Activated CD8-positive, alpha-beta memory T cell treated with anti-CD3 and anti-CD28 coated beads for 24 hours (primary cell): ENCODE data around the gene MIOS.
"Not testable (repeated sequence)": the region's sequence is repeated elsewhere in the genome, so short reads cannot be mapped to it uniquely, and the experiment has no call there.

Experiments used
- DNase-seq: peaks from one replicate; pipeline ENCODE4 v3.0.0-alpha.2; 2020

MIOS gene

DNA sequence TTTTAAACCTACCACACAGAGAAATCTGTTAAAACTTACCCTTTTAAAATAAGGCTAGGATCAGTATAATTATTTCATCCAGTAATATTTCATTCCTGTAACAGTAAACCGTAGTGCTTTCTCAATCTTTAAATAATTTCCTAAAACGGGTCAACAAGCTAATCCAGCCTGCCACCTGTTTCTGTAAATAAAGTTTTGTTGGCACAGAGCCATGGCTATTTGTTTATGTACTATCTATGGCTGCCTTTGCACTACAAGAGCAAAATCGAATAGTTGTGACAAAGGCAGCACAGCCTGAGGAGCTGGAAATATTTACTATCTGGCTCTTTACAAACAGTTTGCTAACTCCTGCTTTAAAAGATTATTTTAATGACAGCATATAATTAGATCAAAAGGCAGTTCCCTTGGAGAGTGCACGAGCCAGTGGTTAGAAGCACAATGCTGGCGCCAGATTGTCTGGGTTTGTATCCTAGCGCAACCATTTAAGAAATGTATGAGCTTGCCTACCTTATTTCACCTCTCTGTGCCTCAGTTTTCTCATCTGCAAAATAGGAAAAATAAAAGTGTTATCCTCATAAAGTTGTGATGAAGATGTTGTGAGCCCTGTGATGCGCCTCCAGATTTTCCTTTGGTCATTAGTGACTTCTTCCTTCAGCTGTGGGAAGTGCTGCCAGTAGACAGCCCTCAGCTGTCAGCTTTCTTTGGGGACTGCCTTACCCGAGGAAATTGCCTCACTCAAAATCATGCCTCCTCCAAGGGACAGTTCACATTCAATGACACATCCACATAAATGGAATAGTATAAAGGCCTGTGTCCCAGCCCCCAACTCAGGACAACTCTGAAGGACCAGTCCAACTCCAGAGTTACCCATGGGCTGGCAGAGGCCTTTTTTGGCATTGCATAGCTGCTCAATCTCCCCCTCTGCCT is 11.8 kb upstream of the MIOS start:
- DNase-seq: no peak

DNA sequence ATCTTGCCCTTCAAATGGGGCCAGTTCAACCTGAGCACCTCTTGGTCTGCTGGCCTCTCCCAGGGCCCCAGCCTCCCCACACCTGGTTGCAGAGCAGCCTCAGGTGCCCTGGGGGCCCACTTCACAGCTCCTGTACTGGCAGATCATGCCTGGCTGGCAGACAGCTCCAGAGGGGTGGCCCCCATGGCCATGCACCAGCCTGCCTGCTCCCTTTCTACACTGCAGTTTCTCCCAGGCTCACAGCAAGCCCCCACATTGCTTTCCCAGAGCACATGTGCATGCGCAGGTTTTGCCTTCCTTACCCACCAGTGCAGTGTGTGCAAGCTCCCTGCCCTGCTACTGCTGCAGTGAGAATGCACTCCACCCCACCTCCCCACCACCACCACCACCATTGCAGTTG is 9.8 kb upstream of the MIOS start:
- no peak for DNase-seq

DNA sequence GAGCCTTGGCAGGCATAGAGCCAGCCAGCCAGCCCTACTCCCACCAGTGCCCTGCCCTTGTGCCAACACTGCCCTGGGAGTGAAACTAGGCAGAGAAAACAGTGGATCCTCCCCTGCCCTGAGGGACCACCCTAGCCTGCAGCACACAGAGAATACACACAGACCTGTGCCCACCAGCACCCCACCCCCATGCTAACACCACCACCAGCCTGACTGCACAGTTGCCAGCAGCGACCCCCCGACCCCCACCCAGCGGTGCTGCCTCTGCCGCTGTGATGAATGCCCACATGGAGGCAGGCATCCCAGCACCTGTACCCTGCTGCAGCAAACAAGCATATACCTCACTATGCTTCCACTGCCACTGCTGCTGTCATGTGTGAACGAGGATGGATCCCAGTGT is 9.4 kb upstream of the MIOS start:
- DNase-seq: no peak

DNA sequence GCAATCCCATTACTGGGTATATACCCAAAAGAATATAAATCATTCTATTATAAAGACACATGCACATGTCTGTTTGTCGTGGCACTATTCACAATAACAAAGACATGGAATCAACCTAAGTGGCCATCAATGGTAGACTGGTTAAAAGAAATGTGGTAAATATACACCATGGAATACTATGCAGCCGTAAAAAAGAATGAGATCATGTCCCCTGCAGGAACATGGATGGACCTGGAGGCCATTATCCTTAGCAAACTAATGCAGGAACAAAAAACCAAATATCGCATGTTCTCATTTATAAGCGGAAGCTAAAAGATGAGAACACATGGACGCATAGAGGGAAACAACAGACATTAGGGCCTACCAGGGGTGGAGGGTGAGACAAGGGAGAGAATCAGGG is 5.1 kb upstream of the MIOS start:
- DNase-seq: not testable (repeated sequence)

DNA sequence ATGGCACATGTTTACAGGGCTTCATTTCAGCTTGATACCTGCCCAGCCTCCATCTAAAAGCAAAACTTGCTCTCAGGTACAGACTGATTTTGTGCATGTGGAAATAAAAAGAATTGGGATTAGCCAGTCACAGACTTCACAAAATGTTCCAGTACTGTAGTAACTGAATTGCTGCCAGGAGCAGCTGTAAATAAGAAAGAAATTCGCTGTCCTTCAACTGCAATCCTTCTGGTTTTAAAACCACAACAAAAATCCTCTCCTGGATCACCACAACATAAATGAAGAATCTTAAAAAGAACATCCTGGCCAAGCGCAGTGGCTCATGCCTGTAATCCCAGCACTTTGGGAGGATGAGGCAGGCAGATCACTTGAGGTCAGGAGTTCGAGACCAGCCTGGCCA is 3.9 kb upstream of the MIOS start:
- no peak for DNase-seq

DNA sequence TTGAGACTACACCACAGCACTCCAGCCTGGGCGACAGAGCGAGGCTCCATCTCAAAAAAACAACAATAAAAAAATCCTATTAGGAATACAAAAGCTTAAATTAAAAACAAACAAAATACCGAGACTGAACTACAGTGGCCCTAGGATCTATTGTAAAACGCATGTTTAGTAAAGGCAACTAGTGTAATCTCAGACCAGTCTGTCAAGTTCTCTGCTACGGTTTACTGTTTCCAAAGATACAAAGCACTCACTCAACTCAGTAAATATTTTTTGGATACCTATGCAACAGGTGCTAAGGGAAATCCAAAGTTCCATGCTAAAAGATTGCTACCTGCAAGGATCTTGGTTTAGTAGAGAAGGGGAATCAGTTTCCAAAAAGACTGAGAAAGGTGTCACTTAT is 3.4 kb upstream of the MIOS start:
- no peak for DNase-seq

DNA sequence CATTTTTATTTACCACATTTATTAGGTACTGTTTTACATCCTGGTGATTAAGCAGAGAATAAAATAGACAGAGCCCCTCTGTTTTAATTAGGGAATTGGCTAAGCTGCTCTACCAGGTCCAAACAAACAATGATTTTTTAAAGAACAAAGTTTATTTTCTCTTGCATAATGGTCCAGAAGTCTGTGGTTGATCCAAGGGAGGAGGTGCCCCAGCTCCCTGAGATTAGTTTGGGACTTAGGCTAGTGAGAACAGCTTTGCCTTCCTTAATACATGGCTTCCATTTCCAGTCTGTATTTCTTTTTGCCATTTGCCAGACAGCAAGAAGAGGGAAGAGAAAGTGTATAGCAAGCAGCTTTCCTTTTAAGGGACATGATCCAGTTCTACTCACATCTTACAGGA is 2.9 kb upstream of the MIOS start:
- DNase-seq: no peak

DNA sequence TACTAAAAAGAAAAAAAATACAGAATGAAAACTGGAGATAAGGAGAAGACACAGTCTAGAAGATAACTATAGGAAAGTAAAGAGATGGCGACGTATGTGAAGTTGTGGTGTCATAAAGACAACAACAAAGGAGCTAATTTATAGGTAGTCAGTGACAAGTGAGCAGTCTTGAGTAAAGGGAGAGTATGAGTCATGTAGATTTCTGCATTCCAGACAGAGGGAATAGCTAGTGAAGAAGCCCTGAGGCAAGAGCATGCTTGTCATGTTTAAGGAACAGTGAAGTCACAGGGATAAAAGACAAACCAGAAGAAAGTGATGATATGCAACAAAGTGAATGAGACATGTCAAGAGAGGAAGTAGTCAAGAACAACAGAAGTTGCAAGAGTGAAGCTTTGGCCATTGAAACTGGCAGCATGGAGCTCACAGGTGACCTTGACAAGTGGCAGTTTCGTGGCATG is 2.3 kb upstream of the MIOS start:
- no peak for DNase-seq

DNA sequence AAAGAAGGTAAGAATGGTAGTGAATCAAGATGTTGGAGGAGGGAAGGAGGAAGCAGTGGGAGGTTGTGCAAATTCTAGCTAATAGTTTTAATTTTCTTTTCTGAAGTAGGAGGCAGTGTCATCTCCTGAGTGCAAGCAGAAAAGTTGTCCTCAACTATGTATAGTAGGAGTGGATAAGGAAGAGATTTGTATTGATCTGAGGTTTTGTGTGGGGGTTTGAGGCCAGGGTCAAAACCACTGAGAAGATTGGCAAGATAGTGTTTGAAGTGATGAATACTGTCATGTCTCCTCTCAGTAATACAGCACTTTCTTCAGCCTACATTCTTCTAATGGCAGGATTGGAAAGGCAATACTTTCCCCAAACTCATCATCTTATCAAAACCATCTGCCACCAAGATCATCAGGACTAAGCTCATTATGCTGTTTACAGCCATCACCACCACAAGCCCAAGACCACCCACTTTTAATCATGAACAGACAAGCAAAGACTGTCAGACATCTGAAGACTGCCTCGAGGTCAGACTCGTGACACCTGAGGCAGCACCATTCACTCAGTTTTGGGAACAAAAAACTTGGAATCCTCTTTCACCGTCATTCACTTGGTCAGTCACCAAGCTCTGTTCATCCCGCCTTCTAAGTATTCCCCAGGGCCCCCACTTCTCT is 1.5 kb upstream of the MIOS start:
- no peak for DNase-seq

DNA sequence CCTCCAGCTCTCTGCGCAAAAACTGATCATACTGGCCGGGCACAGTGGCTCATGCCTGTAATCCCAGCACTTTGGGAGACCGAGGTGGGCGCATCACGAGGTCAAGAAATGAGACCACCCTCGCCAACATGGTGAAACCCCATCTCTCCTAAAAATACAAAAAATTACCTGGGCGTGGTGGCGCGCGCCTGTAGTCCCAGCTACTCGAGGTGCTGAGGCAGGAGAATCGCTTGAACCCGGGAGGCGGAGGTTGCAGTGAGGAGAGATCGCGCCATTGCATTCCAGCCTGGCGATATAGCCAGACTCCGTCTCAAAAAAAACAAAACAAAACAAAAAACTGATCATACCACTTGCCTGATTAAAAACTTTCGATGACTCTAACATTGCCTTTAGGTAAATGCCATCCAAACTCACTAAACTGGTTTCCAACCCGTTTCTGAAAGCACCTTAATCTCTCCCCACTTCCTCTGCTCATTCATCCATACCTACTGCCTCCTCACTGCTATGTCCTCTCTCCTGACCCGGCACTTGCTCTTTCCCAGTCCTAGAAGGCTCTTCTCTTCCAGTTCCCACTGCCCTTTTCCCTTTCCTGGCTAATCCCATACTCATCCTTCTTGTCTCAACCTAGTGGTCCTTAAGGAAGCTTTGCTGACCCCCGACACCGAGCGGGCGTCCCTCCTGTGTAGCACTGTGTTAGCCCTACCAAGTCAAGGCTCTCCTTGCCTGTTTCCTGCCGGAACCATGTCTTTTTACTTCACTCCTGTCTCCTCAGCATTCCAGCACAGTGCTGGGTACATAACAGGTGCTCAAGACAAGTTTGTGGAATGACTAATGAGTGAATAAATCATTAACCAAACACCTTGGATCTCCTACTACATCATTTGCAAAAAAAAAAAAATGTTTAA is 686 bp upstream of the MIOS start:
- peak; percentile 61 for DNase-seq

DNA sequence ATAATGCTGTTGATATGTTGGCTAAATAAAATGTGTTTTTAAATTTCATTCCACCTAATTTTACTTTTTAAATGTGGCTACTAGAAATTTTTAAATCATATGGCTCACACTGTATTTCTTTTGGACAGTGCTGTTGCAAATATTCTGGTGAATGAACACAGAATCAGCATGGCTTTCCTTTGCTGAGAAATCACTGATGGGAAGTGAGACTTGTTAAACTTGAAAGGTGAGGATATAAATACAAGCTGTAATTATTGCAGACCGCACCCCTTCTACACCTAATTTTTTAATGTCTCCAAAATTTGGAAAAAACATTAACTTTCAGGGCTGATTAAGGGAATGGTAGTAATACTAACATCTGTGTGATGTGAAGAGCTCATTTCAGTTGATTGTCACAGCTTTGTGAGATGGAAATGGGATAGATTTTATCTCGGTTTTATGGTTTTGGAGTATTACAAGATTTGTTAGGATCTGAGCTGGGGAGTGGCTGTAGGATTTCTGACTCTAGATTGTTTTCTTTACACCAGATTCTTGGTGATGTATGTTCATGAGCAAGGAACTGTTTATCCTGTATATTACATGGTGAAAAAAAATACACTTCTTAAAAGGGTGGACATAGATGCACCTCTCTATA is 1.3 kb downstream of the MIOS start:
- DNase-seq: no peak

DNA sequence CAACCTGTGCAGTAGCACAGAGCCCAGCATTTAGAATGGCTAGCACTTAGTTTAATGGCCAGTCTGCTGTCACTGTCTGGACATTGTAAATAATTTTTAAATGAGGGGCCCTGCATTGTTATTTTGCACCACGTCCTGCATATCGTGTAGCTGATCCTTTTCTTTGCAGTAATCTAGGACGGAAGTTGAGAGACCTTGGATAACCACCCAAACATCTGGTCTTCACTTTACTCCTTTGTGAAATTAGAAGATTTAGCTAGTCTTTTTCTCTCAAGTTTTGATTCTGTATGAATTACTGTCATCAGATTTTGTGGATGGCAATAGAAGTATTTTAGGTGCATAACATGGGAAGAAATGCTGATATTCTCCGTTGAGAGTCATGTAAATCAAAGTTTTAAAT is 1.9 kb downstream of the MIOS start:
- DNase-seq: no peak

DNA sequence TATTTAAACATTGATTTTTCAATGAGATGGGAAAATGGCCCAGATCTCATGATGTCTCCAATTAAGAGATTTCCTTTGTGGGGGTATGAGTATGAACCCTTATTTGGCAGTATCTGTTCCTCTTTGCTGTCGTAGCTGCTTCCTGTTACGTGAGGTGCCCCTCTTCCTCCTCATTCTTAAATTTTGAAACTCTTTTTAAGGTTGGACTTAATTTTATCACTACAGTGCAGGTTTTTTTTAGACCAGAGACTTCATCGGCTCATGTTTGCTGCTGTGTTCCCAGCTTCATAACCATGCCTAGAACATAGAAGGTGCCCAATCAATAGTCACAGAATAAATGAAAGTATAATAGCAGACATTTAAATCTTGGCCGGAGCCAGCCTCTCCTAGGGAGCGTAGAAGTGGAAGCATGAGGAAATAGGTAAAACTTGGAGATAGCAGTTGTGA is 2.4 kb downstream of the MIOS start:
- DNase-seq: no peak

DNA sequence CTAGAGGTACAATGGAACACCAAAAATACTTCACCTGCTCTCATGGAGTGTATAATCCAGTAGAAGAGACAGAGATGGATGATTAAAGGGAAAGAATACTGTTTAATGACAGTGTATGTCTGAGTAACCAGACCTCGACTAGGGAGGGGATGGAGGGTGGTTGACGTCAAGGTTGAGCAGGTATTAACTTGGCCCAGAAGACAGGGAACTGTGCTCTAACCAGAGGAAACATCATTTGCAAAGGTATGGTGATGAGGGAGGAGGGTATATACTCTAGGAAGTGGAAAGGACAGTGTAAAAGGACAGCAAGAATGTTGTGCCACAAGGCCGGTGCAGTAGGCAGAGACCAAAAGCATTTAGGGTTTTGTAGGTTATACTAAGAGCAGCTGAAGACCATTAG is 2.9 kb downstream of the MIOS start:
- DNase-seq: no peak

DNA sequence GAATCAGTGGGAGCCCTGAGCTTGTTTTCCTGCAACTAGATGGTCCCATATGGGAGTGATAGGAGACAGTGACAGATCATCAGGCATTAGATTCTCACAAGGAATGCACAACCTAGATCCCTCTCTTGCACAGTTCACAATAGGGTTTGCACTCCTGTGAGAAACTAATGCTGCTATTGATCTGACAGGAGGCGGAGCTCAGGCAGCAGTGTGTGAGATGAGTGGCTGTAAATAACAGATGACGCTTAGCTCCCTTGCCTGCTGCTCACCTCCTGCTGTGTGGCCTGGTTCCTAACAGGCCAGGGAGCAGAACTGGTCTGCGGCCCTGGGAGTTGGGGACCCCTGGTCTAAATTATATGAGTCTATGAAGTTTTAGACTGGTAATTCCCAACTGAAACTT is 3.9 kb downstream of the MIOS start:
- no peak for DNase-seq

DNA sequence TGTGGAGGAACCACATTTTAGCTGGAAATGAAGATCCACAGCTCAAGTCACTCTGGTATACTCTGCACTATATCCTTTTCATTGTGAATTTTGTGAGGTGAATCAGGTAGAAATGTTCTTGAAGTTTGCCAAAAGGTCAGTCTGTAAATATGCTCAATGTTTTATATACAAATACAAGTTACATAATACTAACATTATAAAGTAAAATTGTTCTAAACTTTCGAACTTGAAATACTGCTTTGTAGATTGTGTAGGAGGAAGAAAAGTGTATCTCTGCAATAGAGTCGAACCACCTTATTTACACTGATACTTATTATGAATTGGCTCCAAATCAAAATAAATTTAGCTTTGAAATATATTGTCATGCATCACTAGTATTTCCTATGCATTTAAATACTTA is 7.0 kb downstream of the MIOS start:
- DNase-seq: no peak

DNA sequence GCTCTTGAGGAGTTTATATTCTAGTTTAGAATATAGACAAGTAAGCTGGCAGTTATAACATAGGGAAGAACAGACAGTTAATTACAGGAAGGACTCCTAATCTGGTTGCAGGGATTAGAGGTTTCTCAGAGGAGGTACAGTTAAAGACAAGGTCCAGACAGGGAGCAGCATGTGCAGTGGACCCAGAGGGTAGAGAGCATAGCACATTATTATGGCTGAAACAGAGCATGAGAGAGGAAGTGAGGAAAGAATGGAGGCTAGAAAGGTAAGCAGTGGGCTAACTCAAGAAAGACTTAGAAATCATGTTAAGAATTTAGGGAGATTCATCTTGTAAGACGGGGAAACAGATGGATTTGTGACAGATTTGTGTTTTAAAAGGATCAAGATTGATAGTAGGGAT is 9.7 kb downstream of the MIOS start:
- no peak for DNase-seq

DNA sequence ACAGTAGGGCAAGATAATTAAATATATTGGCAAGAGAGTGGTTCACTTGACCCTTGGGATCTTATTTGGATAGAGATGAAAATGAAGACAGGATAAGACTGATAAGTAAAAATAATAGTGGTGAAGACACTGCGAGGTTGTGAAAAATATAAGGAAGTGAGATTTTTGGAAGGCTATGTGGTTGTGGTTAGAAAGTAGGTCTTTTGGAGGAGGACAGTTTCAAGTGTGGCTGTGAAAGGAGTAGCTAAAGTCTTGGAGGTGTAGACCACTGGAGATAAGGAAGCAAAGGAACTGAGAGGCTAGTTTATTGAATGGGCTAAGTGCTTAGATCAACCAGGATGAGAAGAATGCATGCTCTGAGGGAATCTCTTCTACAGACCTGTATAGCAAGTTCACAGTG is 11.2 kb downstream of the MIOS start:
- no peak for DNase-seq

DNA sequence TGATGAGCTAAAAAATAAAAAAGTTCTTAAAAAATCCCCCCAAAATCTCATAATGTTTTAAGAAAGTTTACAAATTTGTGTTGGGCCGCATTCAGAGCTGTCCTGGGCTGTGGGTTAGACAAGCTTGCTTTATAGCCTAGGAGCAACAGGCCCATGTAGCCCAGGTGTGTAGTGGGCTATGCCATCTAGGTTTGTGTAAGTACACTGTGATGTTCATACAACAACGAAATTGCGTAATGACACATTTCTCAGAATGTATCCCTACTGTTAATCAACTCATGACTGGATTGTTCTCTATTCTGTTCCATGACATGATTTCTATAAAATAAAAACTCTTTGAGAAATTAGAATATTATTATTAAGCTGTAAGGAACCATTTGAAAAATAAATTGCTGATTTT is 13.0 kb downstream of the MIOS start:
- no peak for DNase-seq

DNA sequence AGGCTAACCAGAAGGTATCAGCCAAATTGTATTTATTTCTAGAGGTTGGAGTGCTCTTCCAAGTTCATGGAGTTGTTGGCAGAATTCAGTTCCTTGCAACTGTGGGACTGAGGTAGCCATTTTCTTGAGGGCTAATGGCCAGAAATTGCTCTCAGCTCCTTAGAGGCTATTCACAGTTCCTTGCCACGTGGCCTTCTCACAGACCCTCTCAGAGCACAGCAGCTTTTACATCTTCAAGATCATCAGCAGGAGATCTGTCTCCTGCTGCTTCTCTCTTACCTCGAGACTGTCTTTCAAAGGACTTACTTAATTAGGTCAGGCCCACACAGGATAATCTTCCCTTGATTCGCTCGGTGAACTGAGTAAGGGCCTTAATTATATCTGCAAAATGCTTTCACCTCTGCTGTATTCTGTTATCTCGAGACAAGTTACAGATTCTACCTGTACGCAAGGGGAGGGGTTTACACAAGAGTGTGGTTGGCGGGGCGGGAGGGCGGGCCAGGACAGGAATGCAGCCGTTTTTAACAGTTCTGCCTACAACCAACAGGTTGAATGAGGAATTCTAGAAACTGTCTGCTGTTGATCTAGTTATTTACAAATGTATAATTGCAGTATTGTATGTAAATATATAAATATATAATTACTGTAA is 15.0 kb downstream of the MIOS start:
- no peak for DNase-seq

DNA sequence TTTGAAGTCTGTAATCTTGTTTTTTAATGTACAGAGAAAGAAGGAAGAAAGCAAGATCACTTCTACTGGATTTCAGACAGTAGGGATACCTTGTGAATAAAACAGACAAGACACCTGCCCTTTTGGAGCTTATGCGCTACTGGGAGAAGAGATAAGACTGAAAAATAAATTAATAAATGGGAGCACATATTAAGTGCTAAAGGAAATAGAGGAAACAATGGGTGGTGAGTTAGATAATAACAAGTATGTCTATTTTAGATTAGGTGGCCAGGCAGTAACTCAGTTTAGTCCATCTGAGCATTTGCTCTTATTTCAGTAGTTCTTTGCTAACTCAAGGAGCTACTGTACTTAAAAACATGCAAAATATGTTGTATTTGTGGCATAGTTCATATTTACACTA is 15.9 kb downstream of the MIOS start:
- DNase-seq: no peak

DNA sequence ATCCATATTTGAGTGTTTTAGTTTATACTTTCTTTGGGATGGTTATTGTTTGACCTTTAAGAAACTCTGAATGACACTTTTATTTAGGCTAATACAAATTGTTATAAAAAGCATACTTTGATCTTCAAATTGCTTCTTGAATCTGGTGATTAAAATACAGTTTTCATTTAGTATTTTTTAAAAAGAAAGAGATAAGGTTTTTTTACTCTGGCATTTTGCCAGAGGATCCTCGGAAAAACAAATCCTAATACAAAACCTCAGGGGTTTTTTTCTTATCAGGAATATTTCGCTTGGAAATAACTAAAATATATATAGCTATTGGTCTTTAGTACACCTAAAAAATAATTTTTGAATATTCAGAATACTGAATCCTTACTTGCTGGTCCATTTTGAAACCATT is 17.0 kb downstream of the MIOS start:
- DNase-seq: no peak
